Body of pancreas (tissue), 4 donors: Measurements from ENCODE around the gene ISM1. TPM values are rescaled to one million over a fixed set of nuclear protein-coding genes. Genes with fewer than 3 reads are reported as not detected.
A peak's percentile ranks its signal among the peaks of the same experiment; 100 is the strongest.

Experiments
- ATAC-seq: fragments of 150-250 bp; one replicate; pipeline ENCODE4 v1.9.1; 2016
- DNase-seq, 4 donors: peaks; one replicate each; pipeline ENCODE4 v3.0.0-alpha.2; 2019
- H3K27ac ChIP-seq, 4 donors: fragments of 200-600 bp; sonication (generic); 1 replicate in 3 of 4; 2 replicates in 1 of 4; pipeline versions ENCODE4 v1.5.1 to v1.6.1; 2016 to 2019; ENCODE audit warnings: mild to moderate bottlenecking in 1 of 4, mixed read lengths in 1 of 4, moderate library complexity in 1 of 4
- H3K27me3 ChIP-seq, 2 donors: fragments of 200-600 bp; sonication (generic); one replicate each; pipeline ENCODE4 v1.6.0; 2016; ENCODE audit warnings: mild to moderate bottlenecking in 1 of 2
- H3K36me3 ChIP-seq, 2 donors: fragments of 200-600 bp; sonication (generic); replicated peaks in 1 of 2; 2 replicates each; pipeline ENCODE4 v1.5.1; 2016; ENCODE audit warnings: low read depth in 2 of 2; ENCODE audit not compliant: insufficient read depth in 1 of 2
- H3K4me1 ChIP-seq: fragments of 200-600 bp; sonication (generic); one replicate; pipeline ENCODE4 v1.6.0; 2016
- H3K4me3 ChIP-seq, 2 donors: fragments of 200-600 bp; sonication (generic); 1 replicate in 1 of 2; 2 replicates in 1 of 2; pipeline ENCODE4 v1.5.1; 2016 to 2019
- H3K9me3 ChIP-seq, 3 donors: fragments of 200-600 bp; sonication (generic); 1 replicate in 2 of 3; 2 replicates in 1 of 3; pipeline ENCODE4 v1.5.1; 2016
- CTCF ChIP-seq, 7 experiments: fragments of 450-650 bp in 4 of 7; fragments of 200-600 bp in 3 of 7; sonication (generic) in 3 of 7; IDR thresholded peaks; one replicate each; pipeline ENCODE4 v1.5.1; 2016 to 2019; ENCODE audit warnings: antibody characterized with exemption in 7 of 7
- POLR2A ChIP-seq, 3 donors: fragments of 450-650 bp; IDR thresholded peaks; one replicate each; pipeline ENCODE4 v1.6.1; 2016; ENCODE audit warnings: antibody characterized with exemption in 3 of 3, mild to moderate bottlenecking in 2 of 3
- WGBS, 2 donors: methylation state at CpG; one replicate each; pipeline ENCODE4 v1.1.5; 2017; 5-methylcytosine and 5-hydroxymethylcytosine counted together
- intact Hi-C: fragments of 100-400 bp; cut with DNase I; formaldehyde crosslinking; loops from one replicate; pipeline ENCODE4 v1.15.1; 2023
- total RNA-seq, 2 donors: library from RNA; depleted of rRNA; stranded (reverse); fragments of >200 nt; gene quantifications; one replicate each; pipeline ENCODE4 v1.1.0, GENCODE V29; 2016

The ISM1 gene
- total RNA-seq, 2 donors from 2014 or later, result 2.6 to 3.1 TPM

- no peak for ATAC-seq
- Histone ChIP-seq H3K4me3 (no peak overlapping the region), H3K4me1 (peaks cover 28% of the 10 kb centered on the region), H3K9me3 (no peaks in the 10 kb centered on the region), H3K36me3 (no peaks in the 10 kb centered on the region), H3K27ac (no peak overlapping the region), H3K27me3 (no peaks in the 10 kb centered on the region)
- no peak for TF ChIP-seq POLR2A (IDR thresholded peaks at IDR 0.05)
- TF ChIP-seq CTCF (IDR thresholded peaks at IDR 0.05), result no peak
- WGBS, 2 donors, result 89 to 92% methylated on average over 3 of the region's 3 CpGs
- intact Hi-C loops, result no loop called here
- DNase-seq, result no peak
These were observed 35.5 kb downstream of the ISM1 start for GRCh38 chr20:13256606-13257005.

GRCh38 chr20:13259921-13260320 lies 38.8 kb downstream of the ISM1 start:
- peak overlapping the region; percentile 44 to 78 (median 72) for H3K27ac ChIP-seq
- 14 to 22% methylated on average over 3 of the region's 3 CpGs for WGBS, 2 donors
- H3K9me3 ChIP-seq, result no peaks in the 10 kb centered on the region
- peaks cover 43% of the 10 kb centered on the region for H3K4me1 ChIP-seq
- no peaks in the 10 kb centered on the region for H3K36me3 ChIP-seq
- peak; percentile 94 for ATAC-seq
- no peak overlapping the region for H3K4me3 ChIP-seq
- H3K27me3 ChIP-seq, result no peaks in the 10 kb centered on the region
- intact Hi-C loops, result loop anchor here (5.0 kb wide), 1 partner anchor 143 kb away; no protein-coding TSS in a partner anchor
- peak; percentile 77 to 87 (median 84) for DNase-seq
- TF ChIP-seq POLR2A (IDR thresholded peaks at IDR 0.05) (peak in 1 of 3 donors; percentile 12), CTCF (IDR thresholded peaks at IDR 0.05) (no peak)

GRCh38 chr20:13260650-13261279 lies 39.7 kb downstream of the ISM1 start:
- intact Hi-C loops, result loop anchor here (5.0 kb wide), 1 partner anchor 143 kb away; no protein-coding TSS in a partner anchor
- WGBS, 2 donors, result 67 to 74% methylated on average over 7 of the region's 7 CpGs
- Histone ChIP-seq H3K27me3 (no peaks in the 10 kb centered on the region), H3K36me3 (no peaks in the 10 kb centered on the region), H3K9me3 (no peaks in the 10 kb centered on the region), H3K4me1 (peaks cover 43% of the 10 kb centered on the region), H3K4me3 (no peak overlapping the region), H3K27ac (peak overlapping the region; percentile 39 to 78 (median 72))
- TF ChIP-seq POLR2A (IDR thresholded peaks at IDR 0.05) (no peak), CTCF (IDR thresholded peaks at IDR 0.05) (no peak)
- DNase-seq (no peak), ATAC-seq (no peak)

- H3K4me3 ChIP-seq, result no peak overlapping the region
- TF ChIP-seq POLR2A (IDR thresholded peaks at IDR 0.05), result no peak
- TF ChIP-seq CTCF (IDR thresholded peaks at IDR 0.05), result peak; percentile 55 to 84 (median 78)
- ATAC-seq (peak; percentile 66), DNase-seq (peak; percentile 80 to 88 (median 81))
- WGBS, 2 donors, result 70 to 73% methylated on average over 8 of the region's 8 CpGs
- no peaks in the 10 kb centered on the region for H3K27me3 ChIP-seq
- no peaks in the 10 kb centered on the region for H3K36me3 ChIP-seq
- peak overlapping the region in 3 of 4 donors; percentile 68 to 78 (median 77) for H3K27ac ChIP-seq
- no peaks in the 10 kb centered on the region for H3K9me3 ChIP-seq
- H3K4me1 ChIP-seq, result peaks cover 43% of the 10 kb centered on the region
- intact Hi-C loops, result loop anchor here (5.0 kb wide), 1 partner anchor 144 kb away; no protein-coding TSS in a partner anchor
These were observed 40.6 kb downstream of the ISM1 start for GRCh38 chr20:13261460-13262301.
